Motor neuron (in vitro differentiated cells): ENCODE measurements around the gene TRIM41. TPM values are rescaled to one million over a fixed set of nuclear protein-coding genes. Genes with fewer than 3 reads are reported as not detected.
"Not testable (repeated sequence)": the region's sequence is repeated elsewhere in the genome, so short reads cannot be mapped to it uniquely, and the experiment has no call there.

Source experiments
- ATAC-seq, 8 experiments: fragments of 200-7000 bp; cut with Tn5 transposase; replicated peaks in 6 of 8; 2 replicates each; pipeline ENCODE4 v1.8.0; 2021; ENCODE audit warnings: mild to moderate bottlenecking in 8 of 8, moderate library complexity in 8 of 8
- H3K27ac ChIP-seq, 2 donors: fragments of 250-450 bp; sonication (Bioruptor Pico); 2 replicates each; pipeline ENCODE4 v1.9.0; 2021; ENCODE audit warnings: antibody characterized with exemption in 2 of 2, mild to moderate bottlenecking in 2 of 2, moderate library complexity in 1 of 2
- H3K4me1 ChIP-seq, 2 donors: fragments of 250-450 bp; sonication (Bioruptor Pico); replicated peaks in 1 of 2; 2 replicates each; pipeline ENCODE4 v1.6.1; 2021; ENCODE audit warnings: antibody characterized with exemption in 2 of 2, mild to moderate bottlenecking in 2 of 2, moderate library complexity in 1 of 2
- H3K4me3 ChIP-seq, 5 donors: fragments of 250-450 bp; sonication (Bioruptor Pico); 2 replicates each; pipeline ENCODE4 v1.9.0; 2021; ENCODE audit warnings: antibody characterized with exemption in 5 of 5, mild to moderate bottlenecking in 5 of 5, moderate library complexity in 4 of 5
- whole genome bisulfite sequencing, 10 experiments: fragments of 450-650 bp; shearing (Covaris generic); methylation state at CpG; one replicate each; pipeline ENCODE4 v1.0.0; 2022; 5-methylcytosine and 5-hydroxymethylcytosine counted together
- in situ Hi-C, 9 experiments: fragments of 400-800 bp; cut with MboI; loops; one replicate each; pipeline ENCODE4 v1.15.0; 2021; ENCODE audit warnings: low sequenced_read_pairs in 9 of 9, low pct_unique_long_range_greater_than_20kb in 2 of 9; ENCODE audit not compliant: unreplicated experiment in 9 of 9
- total RNA-seq, 8 experiments: library from RNA; unstranded; fragments of 300-600 nt; gene quantifications; 2 replicates each; pipeline versions ENCODE4 v1.2.3 to v1.2.4, GENCODE V29; 2022

TRIM41 gene
- total RNA-seq, 8 experiments from 2014 or later, result 14.3 to 31.4 (median 24.2) TPM

DNA sequence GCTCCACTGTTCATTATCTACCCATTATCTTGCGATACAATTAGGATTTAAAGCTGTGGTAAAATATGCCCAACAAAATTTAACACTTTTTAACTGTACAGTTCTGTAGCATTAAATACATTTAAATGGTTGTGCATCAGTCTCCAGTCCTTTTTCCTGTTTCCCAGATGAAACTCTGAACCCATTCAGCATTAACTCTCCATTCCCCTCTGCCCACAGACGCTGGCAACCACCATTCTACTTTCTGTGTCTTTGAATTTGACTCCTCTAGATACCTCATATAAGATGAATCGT lies 15.2 kb upstream of the TRIM41 start:
- WGBS, 10 experiments, result 0 to 76% (median 46%) methylated on average over 2 to 3 of the region's 3 CpGs
- ATAC-seq, result no peak
- Histone ChIP-seq H3K4me3 (peak overlapping the region in 4 of 5 donors; percentile 38 to 42 (median 40)), H3K27ac (no peak overlapping the region), H3K4me1 (no peaks in the 10 kb centered on the region)
- in situ Hi-C loops, result no loop called here

DNA sequence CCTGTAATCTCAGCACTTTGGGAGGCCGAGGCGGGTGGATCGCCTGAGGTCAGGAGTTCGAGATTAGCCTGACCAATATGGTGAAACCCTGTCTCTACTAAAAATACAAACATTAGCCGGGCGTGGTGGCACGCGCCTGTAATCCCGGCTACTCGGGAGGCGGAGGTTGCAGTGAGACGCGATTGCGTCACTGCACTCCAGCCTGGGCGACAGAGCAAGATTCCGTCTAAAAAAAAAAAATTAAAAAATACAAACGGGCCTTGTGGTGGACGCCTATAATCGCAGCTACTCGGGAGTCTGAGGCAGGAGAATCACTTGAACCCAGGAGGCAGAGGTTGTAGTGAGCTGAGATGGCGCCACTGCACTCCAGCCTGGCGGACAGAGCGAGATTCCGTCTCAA lies 14.1 kb upstream of the TRIM41 start:
- ATAC-seq, H3K27ac ChIP-seq, in situ Hi-C loops, H3K4me1 ChIP-seq, H3K4me3 ChIP-seq: not testable (repeated sequence)
- 77 to 100% (median 97%) methylated on average over 3 to 14 of the region's 24 CpGs; no CpG with 5 or more reads in 4 of the 10 experiments for WGBS, 10 experiments

DNA sequence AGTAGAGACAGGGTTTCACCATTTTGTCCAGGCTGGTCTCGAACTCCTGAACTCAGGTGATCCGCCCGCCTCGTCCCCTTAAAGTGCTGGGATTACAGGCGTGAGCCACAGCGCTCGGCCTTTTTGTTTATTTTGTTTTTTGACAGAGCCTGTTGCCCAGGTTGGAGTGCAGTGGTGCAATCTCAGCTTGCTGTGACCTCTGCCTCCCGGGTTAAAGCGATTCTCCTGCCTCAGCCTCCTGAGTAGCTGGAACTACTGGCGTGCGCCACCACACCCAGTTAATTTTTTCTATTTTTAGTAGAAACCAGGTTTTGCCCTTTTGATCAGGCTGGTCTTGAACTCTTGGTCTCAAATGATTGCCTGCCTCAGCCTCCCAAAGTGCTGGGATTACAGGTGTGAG lies 12.9 kb upstream of the TRIM41 start:
- WGBS, 10 experiments, result 50 to 100% (median 81%) methylated on average over 2 to 7 of the region's 11 CpGs; no CpG with 5 or more reads in 3 of the 10 experiments

DNA sequence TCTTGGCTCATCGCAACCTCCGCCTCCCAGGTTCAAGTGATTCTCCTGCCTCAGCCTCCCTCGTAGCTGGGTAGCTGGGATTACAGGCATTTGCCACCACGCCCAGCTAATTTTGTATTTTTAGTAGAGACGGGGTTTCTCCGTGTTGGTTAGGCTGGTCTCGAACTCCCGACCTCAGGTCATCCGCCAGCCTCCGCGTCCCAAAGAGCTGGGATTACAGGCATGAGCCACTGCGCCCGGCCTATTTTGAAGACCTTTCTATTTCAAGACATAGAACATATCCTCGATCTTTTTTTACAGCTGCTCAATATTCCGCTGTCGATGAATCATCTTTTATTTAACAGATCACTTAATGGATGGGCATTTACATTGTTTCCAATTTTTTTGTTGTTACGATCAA lies 12.4 kb upstream of the TRIM41 start:
- WGBS, 10 experiments, result 59 to 97% (median 77%) methylated on average over 2 to 13 of the region's 17 CpGs
- H3K27ac ChIP-seq, in situ Hi-C loops, ATAC-seq, H3K4me1 ChIP-seq, H3K4me3 ChIP-seq: not testable (repeated sequence)

More for the DNA sequence above, 12.9 kb upstream of the TRIM41 start:
- H3K4me1 ChIP-seq, H3K27ac ChIP-seq, in situ Hi-C loops, ATAC-seq, H3K4me3 ChIP-seq: not testable (repeated sequence)

DNA sequence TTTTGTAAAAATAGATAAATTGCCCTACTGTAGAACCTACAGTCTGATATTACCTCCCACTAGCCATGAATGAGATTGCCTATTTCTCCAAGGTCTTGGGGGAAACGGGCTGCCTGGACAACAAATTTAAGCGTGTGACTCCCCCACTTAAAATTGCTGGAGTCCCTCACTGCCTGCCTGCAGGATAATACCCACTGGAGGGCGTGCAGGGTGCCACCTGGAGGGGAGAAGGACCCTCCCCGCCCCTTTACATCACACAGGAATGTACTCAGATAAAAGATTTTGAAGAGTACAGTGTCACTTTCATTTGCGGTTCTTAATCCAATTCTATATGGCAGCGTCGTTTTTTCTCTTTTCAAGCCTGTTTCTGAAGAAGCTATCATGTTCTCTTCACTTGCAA lies 11.9 kb upstream of the TRIM41 start:
- Histone ChIP-seq H3K4me1 (peaks cover 0 to 1% of the 10 kb centered on the region in 2 donors), H3K4me3 (no peak overlapping the region), H3K27ac (no peak overlapping the region)
- 27 to 100% (median 57%) methylated on average over 1 to 7 of the region's 7 CpGs; no CpG with 5 or more reads in 2 of the 10 experiments for WGBS, 10 experiments
- in situ Hi-C loops, result no loop called here
- ATAC-seq, result no peak

DNA sequence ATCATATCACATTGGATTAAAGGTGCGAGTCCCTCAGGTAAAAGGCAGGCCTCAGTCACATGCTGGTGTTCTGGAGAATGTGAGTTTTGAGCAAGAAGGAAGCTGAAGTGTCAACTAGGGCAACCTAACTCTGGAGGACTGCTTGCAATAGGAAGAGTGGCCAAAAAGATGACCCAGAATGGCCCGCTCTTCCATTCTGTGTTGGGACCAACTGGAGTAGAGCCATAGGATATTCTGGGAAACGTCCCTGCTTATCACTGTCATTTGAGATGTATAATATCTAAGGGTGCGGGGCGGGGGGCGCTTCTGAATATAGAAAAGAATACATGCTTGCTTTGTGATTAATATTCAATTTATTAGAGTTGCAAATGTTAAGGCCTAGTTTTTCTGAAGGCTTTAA lies 11.0 kb upstream of the TRIM41 start:
- no peak overlapping the region for H3K4me3 ChIP-seq
- ATAC-seq, result no peak
- H3K4me1 ChIP-seq, result peaks cover 0 to 6% of the 10 kb centered on the region in 2 donors
- 38 to 100% (median 87%) methylated on average over 2 to 6 of the region's 6 CpGs; no CpG with 5 or more reads in 2 of the 10 experiments for WGBS, 10 experiments
- in situ Hi-C loops, result no loop called here
- H3K27ac ChIP-seq, result no peak overlapping the region

DNA sequence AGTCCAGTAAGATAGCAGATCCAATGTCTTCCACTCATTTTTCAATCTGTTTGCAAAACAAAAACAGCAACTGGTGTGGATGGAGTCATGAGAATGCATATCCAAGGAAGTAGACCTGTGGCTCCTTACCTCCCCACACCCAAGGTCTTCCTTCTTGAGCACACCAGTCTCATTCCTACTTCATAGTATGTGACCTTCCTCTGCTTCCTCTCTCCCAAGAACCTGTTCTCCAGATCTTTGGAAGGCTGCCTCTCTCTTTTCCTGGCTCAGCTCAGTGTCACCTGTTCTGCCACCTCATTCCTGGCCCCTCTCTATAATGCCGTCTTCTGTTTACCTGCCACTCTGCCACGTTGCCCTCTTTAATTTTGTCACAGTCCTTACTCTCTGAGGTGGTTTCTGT lies 10.1 kb upstream of the TRIM41 start:
- ATAC-seq, result no peak
- Histone ChIP-seq H3K27ac (no peak overlapping the region), H3K4me3 (no peak overlapping the region), H3K4me1 (peaks cover 0 to 6% of the 10 kb centered on the region in 2 donors)
- in situ Hi-C loops, result no loop called here
- WGBS, 10 experiments, result 20 to 79% (median 53%) methylated on average over 1 to 2 of the region's 2 CpGs; no CpG with 5 or more reads in 2 of the 10 experiments

DNA sequence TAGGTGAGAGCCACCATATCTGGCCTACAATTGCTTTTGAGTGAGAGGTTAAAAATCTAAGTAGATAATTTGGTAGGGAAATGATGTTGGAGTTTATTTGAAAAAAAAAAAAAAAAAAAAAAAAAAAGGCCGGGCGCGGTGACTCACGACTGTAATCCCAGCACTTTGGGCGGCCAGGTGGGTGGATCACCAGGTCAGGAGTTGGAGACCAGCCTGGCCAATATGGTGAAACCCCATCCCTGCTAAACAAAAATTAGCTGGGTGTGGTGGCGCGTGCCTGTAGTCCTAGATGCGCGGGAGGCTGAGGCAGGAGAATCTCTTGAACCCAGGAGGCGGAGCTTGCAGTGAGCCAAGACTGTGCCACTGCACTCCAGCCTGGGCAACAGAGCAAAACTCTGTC lies 8.8 kb upstream of the TRIM41 start:
- 55 to 100% (median 92%) methylated on average over 2 to 10 of the region's 10 CpGs; no CpG with 5 or more reads in 3 of the 10 experiments for WGBS, 10 experiments

DNA sequence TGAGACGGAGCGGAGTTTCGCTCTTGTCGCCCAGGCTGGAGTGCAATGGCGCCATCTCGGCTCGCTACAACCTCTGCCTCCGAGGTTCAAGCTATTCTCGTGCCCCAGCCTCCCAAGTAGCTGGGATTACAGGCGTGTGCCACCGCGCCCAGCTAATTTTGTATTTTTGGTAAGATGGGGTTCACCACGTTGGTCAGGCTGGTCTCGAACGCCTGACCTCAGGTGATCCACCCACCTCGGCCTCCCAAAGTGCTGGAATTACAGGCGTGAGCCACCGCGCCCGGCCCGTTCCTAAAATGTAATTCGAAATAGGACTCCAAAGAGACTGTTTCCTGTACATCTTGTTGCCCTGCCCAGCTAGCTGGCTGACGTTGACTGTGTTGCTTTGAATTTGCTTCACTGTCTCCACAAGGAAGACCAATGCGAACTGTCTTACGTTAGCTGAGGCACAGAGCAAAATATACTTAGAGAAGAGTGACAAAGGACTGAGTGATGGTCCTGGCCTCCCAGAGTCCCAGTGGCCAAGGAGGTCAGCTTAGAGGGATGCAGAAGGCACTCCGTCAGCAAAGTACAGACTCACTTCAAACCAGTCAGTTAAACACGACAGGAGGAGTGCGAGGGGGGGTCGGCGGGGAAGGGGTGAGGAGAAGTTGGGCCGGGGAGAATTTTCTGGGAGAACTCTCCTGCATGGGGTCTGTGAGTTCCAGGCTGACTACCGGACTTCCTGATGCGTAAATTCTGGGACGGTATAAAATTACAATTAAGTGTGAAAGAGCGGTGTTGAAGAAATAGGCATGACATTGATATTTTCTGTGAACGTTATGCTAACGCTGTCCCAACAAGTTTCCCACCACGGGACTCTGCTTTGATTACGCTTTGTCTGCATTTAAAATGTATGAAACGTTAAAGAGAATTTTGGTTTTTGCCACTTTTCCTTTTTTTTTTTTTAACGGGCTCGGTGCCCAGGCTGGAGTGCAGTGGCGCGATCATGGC lies 6.8 kb upstream of the TRIM41 start:
- WGBS, 10 experiments, result 7 to 100% (median 25%) methylated on average over 1 to 22 of the region's 44 CpGs; no CpG with 5 or more reads in 2 of the 10 experiments
- H3K27ac ChIP-seq, result no peak overlapping the region
- in situ Hi-C loops, result no loop called here

More for the DNA sequence above, 8.8 kb upstream of the TRIM41 start:
- in situ Hi-C loops, ATAC-seq, H3K4me1 ChIP-seq, H3K4me3 ChIP-seq, H3K27ac ChIP-seq: not testable (repeated sequence)

DNA sequence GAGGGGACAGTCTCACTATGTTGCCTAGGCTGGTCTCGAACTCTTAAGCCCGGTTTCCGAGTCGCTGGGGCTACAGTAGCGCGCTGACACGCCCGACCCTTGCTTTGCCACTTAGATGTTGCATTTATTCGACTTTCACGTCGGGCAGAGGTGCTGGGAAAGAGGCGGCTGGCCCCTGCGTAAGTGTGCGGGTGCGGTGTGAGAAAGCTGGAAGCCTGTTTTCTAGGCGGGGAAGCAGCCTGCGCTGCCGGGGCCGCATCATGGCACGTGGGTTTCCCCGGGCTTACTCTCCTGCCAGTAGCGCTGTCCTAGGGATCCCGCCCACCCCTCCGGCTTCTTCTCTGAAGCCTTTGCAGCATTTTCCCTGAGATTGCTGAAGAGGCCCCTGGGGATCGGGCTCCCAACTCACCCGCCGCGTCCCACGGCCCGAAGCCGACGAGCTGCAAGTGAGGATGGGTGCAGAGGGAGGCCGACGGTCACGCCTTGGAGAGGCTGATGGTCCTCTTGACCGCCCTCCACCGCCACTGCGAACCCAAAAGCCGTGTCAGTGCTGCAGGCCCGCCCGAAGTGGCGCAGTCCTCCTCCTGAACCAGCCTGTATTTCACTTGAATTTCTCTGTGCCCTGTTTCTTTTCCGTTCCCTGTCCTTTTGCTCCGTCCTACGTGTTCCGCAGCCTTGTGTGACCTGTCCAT lies 5.8 kb upstream of the TRIM41 start:
- Histone ChIP-seq H3K27ac (peak overlapping the region in 1 of 2 donors; percentile 26), H3K4me3 (peak overlapping the region; percentile 33 to 49 (median 41)), H3K4me1 (peaks cover 0 to 6% of the 10 kb centered on the region in 2 donors)
- 0 to 12% (median 2%) methylated on average over 3 to 19 of the region's 46 CpGs for WGBS, 10 experiments
- ATAC-seq, result peak; percentile 3 to 41 (median 24)
- in situ Hi-C loops, result no loop called here

More for the DNA sequence above, 6.8 kb upstream of the TRIM41 start:
- Histone ChIP-seq H3K4me3 (peak overlapping the region; percentile 33 to 49 (median 41)), H3K4me1 (peaks cover 0 to 6% of the 10 kb centered on the region in 2 donors)
- ATAC-seq, result peak in 1 of 8 experiments; percentile 2

DNA sequence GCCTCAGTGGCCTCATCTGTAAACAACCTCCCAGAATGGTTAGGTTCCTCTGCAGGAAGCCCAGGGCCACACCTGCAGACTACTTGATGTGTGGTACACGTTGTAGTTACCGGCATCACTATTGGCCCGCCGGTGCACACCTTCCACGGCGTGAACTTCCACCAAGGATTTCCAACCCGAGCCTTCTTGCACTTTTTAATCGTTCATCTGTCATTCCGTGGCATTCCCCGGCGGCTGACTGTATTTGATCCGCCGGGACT lies 5.3 kb upstream of the TRIM41 start:
- Histone ChIP-seq H3K4me3 (peak overlapping the region; percentile 33 to 49 (median 41)), H3K27ac (peak overlapping the region in 1 of 2 donors; percentile 26), H3K4me1 (peaks cover 0 to 6% of the 10 kb centered on the region in 2 donors)
- WGBS, 10 experiments, result 0 to 22% (median 3%) methylated on average over 2 to 13 of the region's 13 CpGs; no CpG with 5 or more reads in 1 of the 10 experiments
- ATAC-seq, result peak in 6 of 8 experiments; percentile 1 to 26 (median 20)
- in situ Hi-C loops, result no loop called here

DNA sequence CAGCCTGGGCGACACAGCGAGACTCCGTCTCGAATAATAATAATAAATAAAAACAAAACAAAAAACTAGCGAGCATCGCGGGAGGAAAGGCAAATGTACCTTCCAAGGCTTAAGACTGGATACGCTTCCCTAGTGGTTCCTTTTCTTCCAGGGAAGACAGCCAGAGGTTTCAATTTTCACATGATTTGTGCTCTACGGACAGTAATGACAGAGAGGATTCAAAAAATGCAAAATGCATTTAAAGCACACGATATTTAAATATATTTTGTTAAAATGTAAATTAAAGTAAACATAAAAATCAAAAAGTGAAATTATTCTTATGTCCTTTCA lies 4.3 kb upstream of the TRIM41 start:
- Histone ChIP-seq H3K4me1 (peaks cover 0 to 6% of the 10 kb centered on the region in 2 donors), H3K4me3 (peak overlapping the region; percentile 33 to 49 (median 41)), H3K27ac (peak overlapping the region in 1 of 2 donors; percentile 12)
- in situ Hi-C loops, result no loop called here
- 1 to 83% (median 38%) methylated on average over 1 to 10 of the region's 10 CpGs for WGBS, 10 experiments
- no peak for ATAC-seq
